Neuron (in vitro differentiated cells): ENCODE data around the gene DCLK2.

ENCODE experiments used
- H2AFZ ChIP-seq: one replicate; pipeline ENCODE4 v1.6.1; 2013; ENCODE audit warnings: low read depth, mild to moderate bottlenecking, inconsistent platforms, low read length, moderate library complexity
- H3K27me3 ChIP-seq: one replicate; pipeline ENCODE4 v1.6.1; 2013; ENCODE audit warnings: low read length; ENCODE audit not compliant: insufficient read depth
- H3K36me3 ChIP-seq: one replicate; pipeline ENCODE4 v1.6.1; 2013; ENCODE audit warnings: low read length; ENCODE audit not compliant: insufficient read depth
- H3K4me1 ChIP-seq: one replicate; pipeline ENCODE4 v1.6.1; 2013; ENCODE audit warnings: low read length; ENCODE audit not compliant: insufficient read depth
- H3K4me3 ChIP-seq: 2 replicates; pipeline ENCODE4 v1.5.1; 2013; ENCODE audit warnings: mild to moderate bottlenecking, low read length, moderate library complexity
- H3K9me3 ChIP-seq: one replicate; pipeline ENCODE4 v1.6.1; 2013; ENCODE audit warnings: low read length

Gene DCLK2

GRCh38 chr4:150251752-150252190, 173.5 kb downstream of the DCLK2 start:
- Histone ChIP-seq H3K9me3 (no peaks in the 10 kb centered on the region), H3K27me3 (no peaks in the 10 kb centered on the region), H3K4me1 (peaks cover 4% of the 10 kb centered on the region), H3K36me3 (peaks cover 76% of the 10 kb centered on the region), H3K4me3 (no peak overlapping the region), H2AFZ (no peak overlapping the region)

GRCh38 chr4:150252306-150252705, 174.1 kb downstream of the DCLK2 start:
- Histone ChIP-seq H2AFZ (no peak overlapping the region), H3K4me3 (no peak overlapping the region), H3K4me1 (peaks cover 4% of the 10 kb centered on the region), H3K9me3 (no peaks in the 10 kb centered on the region), H3K36me3 (peaks cover 76% of the 10 kb centered on the region), H3K27me3 (no peaks in the 10 kb centered on the region)

- no peaks in the 10 kb centered on the region for H3K27me3 ChIP-seq
- H3K4me3 ChIP-seq: no peak overlapping the region
- peaks cover 72% of the 10 kb centered on the region for H3K36me3 ChIP-seq
- H3K4me1 ChIP-seq: peaks cover 4% of the 10 kb centered on the region
- no peak overlapping the region for H2AFZ ChIP-seq
- H3K9me3 ChIP-seq: no peaks in the 10 kb centered on the region
These were observed 174.5 kb downstream of the DCLK2 start for GRCh38 chr4:150252741-150253140.

GRCh38 chr4:150253416-150253815, 175.2 kb downstream of the DCLK2 start:
- Histone ChIP-seq H3K36me3 (peaks cover 68% of the 10 kb centered on the region), H3K4me3 (no peak overlapping the region), H3K9me3 (no peaks in the 10 kb centered on the region), H3K27me3 (no peaks in the 10 kb centered on the region), H3K4me1 (peaks cover 4% of the 10 kb centered on the region), H2AFZ (no peak overlapping the region)

- no peak overlapping the region for H3K4me3 ChIP-seq
- H3K27me3 ChIP-seq: no peaks in the 10 kb centered on the region
- no peaks in the 10 kb centered on the region for H3K9me3 ChIP-seq
- no peak overlapping the region for H2AFZ ChIP-seq
- peaks cover 2% of the 10 kb centered on the region for H3K4me1 ChIP-seq
- H3K36me3 ChIP-seq: peaks cover 61% of the 10 kb centered on the region
These were observed 175.9 kb downstream of the DCLK2 start for GRCh38 chr4:150253965-150254630.

- H3K9me3 ChIP-seq: no peaks in the 10 kb centered on the region
- peaks cover 63% of the 10 kb centered on the region for H3K36me3 ChIP-seq
- no peaks in the 10 kb centered on the region for H3K27me3 ChIP-seq
- no peak overlapping the region for H3K4me3 ChIP-seq
- no peaks in the 10 kb centered on the region for H3K4me1 ChIP-seq
- H2AFZ ChIP-seq: no peak overlapping the region
These were observed 177.5 kb downstream of the DCLK2 start for GRCh38 chr4:150255610-150256224.

- Histone ChIP-seq H3K27me3 (no peaks in the 10 kb centered on the region), H3K9me3 (no peaks in the 10 kb centered on the region), H3K36me3 (peaks cover 63% of the 10 kb centered on the region), H3K4me1 (no peaks in the 10 kb centered on the region), H3K4me3 (no peak overlapping the region), H2AFZ (no peak overlapping the region)
These were observed 178.0 kb downstream of the DCLK2 start for GRCh38 chr4:150256225-150256620.

GRCh38 chr4:150256841-150257730, 178.8 kb downstream of the DCLK2 start:
- Histone ChIP-seq H3K4me1 (no peaks in the 10 kb centered on the region), H3K4me3 (no peak overlapping the region), H3K9me3 (no peaks in the 10 kb centered on the region), H3K36me3 (peaks cover 57% of the 10 kb centered on the region), H3K27me3 (no peaks in the 10 kb centered on the region), H2AFZ (no peak overlapping the region)

- peaks cover 43% of the 10 kb centered on the region for H3K36me3 ChIP-seq
- no peaks in the 10 kb centered on the region for H3K27me3 ChIP-seq
- no peak overlapping the region for H2AFZ ChIP-seq
- no peaks in the 10 kb centered on the region for H3K9me3 ChIP-seq
- H3K4me1 ChIP-seq: no peaks in the 10 kb centered on the region
- H3K4me3 ChIP-seq: no peak overlapping the region
These were observed 180.3 kb downstream of the DCLK2 start for GRCh38 chr4:150258569-150258968.

GRCh38 chr4:150259861-150260567, 181.8 kb downstream of the DCLK2 start:
- Histone ChIP-seq H3K4me3 (no peak overlapping the region), H3K4me1 (no peaks in the 10 kb centered on the region), H3K9me3 (no peaks in the 10 kb centered on the region), H2AFZ (no peak overlapping the region), H3K27me3 (no peaks in the 10 kb centered on the region), H3K36me3 (peaks cover 29% of the 10 kb centered on the region)

- Histone ChIP-seq H2AFZ (no peak overlapping the region), H3K4me1 (no peaks in the 10 kb centered on the region), H3K9me3 (no peaks in the 10 kb centered on the region), H3K4me3 (no peak overlapping the region), H3K27me3 (no peaks in the 10 kb centered on the region), H3K36me3 (peaks cover 22% of the 10 kb centered on the region)
These were observed 183.3 kb downstream of the DCLK2 start for GRCh38 chr4:150261571-150261970.

- H3K36me3 ChIP-seq: peaks cover 20% of the 10 kb centered on the region
- H2AFZ ChIP-seq: no peak overlapping the region
- no peaks in the 10 kb centered on the region for H3K27me3 ChIP-seq
- H3K9me3 ChIP-seq: no peaks in the 10 kb centered on the region
- H3K4me1 ChIP-seq: no peaks in the 10 kb centered on the region
- no peak overlapping the region for H3K4me3 ChIP-seq
These were observed 184.4 kb downstream of the DCLK2 start for GRCh38 chr4:150262611-150263010.
